HG03097 (cell line): ENCODE results near the gene SFT2D2.

Experiments used
- ATAC-seq: cut with Tn5 transposase; IDR thresholded peaks from one replicate; pipeline ENCODE4 v1.9.1; 2021; ENCODE audit not compliant: unreplicated experiment, low FRiP score

The SFT2D2 gene

DNA sequence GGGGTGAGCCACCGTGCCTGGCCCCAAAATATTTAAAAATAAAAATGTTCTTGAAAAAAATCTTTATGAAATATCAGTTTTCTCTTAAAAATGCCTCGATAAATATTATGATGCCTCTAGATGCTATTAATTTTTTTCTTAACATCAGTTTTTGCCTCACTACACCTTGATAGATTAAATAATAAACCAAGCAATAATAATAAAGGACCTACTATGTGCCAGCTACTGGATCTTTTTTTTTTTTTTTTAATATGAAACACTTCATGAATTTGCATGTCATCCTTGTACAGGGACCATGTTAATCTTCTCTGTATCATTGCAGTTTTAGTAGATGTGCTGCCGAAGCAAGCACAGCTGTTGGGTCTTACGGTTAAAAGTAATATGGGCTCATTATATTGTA lies 37.3 kb downstream of the SFT2D2 start:
- ATAC-seq, result no peak

DNA sequence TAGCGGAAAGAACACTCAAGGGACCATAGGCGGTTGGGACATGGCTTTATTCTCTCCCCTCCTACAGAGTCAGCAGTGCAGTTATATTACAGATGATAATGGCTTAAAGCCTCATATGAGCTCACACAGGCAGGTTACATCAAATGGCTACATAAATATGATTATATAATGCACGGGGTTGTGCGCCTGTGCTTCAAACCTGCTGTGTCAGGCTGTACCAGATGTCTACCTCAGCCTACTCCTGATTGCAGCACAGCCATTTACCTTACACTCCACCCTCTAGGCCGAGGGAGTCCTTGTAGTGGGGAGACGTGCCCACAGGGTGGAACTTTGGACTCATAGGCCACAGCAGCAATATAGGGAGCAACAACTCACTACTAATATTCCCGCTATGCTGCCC lies 38.5 kb downstream of the SFT2D2 start:
- no peak for ATAC-seq

DNA sequence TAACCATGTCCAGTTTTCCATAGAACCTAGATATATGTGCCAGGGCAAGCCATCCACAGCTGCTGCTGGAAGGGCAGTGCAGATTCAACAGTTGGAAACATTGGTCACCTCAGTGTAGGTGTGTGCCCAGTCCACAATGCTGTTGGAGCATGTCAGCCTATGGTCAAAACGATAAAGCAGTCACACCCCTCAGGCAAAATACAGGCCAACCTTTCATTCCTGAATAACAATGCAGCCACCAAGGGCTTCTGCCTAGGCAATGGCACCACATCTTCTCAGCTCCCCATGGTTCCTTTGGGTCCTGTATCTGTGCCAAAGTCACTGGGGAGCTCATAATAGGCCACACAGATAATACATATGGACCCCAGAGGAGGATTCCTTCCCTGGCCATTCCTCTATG lies 39.8 kb downstream of the SFT2D2 start:
- no peak for ATAC-seq

DNA sequence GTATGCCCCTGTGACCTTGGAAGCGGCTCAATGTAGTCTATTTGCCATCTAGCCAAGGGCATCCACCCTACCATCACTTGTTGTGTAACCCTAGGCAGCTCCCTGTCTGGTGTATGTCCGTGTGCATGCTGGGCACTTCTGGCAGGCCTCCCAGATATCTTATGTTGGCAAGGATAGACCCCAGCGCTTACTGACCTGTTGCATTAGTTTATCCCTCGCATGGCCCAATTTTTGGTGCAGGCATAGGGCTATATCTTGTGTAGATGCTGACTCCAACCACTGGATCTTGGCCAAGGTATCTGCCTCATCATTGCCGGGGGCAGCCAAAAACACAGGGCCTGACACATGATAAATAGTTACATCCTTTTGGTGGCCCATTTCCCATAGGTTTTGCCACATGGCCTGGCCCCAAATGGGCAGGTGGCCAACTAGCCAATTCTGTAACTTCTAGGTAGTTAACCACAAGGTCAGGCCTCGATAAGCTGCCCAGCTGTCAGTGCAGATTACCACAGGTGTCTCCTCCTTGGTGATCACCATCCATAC lies 40.9 kb downstream of the SFT2D2 start:
- ATAC-seq, result no peak

DNA sequence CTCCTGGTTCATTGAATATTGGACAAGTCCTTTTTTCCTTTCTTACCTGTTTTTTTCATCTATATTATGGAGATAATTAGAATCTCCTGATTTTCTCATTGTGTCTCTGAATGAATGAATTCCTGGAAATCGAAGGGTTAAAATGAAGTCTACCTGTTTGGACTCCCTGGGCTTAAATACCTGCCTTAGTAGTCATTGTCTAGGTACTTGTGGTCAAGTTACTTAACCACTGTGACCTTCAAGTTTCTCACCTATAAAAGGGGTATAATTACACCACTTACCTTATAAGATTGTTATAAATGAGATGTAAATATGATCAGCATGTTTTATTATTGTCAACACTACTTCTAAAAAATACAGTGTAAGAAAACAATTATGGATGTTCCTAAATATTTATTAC lies 45.8 kb downstream of the SFT2D2 start:
- ATAC-seq, result no peak

DNA sequence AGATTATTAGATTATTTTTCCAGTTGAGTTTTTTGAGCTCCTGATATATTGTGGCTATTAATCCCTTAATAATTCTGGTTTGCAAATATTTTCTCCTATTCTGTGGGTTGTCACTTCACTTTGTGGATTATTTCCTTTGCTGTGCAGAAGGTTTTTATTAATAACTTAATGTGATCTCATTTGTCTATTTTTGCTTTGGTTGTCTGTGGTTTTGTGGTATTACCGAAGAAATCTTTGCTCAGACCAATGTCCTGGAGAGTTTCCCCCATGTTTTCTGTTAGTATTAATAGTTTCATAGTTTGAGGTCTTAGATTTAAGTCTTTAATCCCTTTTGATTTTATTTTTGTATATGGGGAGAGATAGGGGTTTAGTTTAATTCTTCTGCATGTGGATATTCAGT lies 47.8 kb downstream of the SFT2D2 start:
- ATAC-seq, result no peak

DNA sequence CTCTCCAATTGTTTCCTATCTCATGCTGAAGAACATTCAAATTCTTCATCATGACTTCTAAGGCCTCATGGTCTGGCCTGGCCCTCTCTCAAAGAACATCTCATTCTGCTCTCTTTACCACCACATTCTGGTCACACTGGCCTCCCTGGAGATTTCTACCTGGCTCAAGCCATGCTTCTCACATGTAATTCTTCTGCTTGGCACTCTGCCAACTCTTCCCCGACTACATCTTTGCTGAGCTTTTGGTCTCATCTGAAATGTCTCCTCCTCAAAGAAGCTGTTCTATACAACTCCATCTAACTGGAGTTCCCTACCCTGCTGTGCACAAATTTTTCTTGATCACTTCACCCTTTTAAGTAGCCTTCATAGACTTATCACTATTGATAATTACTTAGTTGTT lies 53.4 kb downstream of the SFT2D2 start:
- ATAC-seq, result no peak

DNA sequence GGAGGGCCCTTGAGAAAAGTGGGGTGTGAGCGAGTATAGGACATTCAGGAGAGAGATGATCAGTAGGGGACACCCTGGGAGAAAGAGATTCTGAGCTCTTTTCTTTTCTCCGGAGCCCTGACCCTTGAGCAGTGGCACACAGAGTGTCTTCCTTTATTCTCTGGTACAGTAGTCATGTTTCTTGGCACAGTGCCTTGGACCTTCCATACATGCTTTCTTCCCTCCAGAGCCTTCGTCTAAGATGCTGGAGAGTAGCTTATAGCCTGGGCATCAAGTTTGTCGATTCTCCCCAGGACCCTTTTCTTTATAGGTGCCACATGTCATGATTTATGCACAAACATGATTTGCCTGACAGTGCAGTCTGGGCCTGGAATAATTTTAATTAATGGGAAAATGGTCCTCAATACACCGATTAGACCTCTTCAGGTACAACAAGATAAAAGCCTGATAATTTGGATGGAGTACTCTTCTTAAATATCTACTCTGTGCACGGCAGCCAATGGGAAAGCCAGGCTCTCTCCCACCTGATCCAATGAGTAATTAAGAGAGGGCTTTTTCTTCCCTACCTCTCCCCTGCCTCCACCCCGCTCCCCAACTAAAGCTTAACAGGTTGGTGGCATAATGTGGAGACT lies 54.6 kb downstream of the SFT2D2 start, which contains the start of gene TBX19:
Gene TBX19 (plus strand): TSS at position 582 of the 632 bp plus-strand sequence. CDS start 214 bp downstream, outside the sequence.
- no peak for ATAC-seq

DNA sequence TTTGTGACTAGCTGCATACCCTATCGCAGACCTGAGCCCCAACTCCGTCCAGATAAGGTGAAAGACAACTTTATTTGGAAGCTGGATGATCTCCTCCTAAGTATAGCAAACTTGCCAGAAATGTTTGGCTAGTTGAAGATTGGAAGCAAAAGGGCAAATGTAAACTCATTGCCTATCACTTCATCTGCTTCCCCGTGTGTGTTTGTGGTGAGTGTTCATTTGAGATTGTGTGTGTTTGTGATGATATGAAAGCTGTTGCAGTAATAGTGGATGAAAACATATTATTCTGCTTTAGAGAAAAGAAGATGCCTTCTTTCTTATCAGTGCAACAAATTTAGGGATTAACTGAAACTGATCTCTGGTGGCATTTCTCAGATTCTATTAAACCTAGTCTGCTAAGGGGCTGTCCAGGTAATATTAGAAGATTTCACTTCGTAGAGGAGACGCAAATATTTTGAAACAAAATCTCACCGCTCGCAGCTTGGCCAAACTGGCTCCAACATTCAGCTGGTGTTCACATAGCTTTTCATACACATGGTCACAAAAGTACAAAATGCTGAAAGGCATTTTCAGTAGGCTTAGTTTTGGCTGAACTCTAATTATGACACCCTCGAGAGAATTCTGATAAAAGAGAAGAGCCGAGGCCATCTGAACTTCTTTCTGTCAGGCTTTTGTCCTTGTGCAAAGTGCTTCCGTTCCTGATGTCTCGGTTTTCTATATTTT lies 56.0 kb downstream of the SFT2D2 start:
- no peak for ATAC-seq

DNA sequence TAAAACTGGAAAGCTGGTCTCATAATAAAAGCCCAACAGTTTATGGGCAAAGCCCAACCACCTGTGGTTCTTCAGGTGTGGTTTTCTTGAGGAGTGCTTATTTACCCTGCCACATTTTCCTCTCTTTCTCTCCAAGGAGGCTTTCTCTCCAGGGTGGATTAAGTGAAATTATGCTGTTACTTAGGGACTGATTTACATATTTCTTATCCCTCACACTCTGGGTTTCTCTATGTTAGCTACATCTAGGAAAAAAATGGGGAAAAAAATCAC lies 59.7 kb downstream of the SFT2D2 start:
- ATAC-seq, result no peak

DNA sequence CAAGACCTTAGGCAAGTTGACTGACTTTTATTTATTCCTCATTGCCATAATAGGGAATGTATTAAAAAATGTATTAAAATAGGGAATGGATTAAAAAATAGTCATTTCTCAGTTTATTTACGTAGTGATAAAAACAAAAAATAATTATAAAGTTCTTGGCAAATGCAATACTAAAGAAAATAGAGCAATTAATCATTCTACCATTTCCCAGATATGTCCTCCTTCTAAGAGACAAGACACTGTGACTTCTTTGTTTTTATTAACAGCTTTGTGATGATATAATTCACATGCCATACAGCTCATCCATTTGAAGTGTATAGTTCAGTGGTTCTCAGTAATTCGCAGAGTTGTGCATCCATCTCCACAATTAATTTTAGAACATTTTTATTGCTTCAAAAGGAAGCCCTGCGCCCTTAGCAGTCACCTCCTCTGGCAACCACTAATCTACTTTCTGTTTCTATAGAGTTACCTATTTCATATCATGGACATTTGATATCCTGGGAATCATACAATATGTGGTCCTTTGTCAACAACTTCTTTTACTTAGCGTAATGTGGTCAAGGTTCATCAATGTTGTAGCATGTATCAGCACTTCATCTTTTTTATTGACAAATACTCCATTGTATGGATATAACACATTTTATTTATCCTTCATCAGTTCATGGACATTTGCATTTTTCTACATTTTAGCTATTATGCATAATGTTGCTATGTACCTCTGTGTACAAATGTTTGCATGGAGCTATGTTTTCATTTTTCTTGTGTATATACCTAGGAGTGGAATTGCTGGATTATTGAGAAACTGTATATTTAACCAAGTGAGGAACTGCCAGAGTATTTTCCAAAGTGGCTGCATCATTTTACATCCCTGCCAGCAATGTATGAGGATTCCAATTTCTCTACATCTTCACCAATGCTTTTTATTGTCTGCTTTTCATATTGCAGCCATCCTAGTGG lies 60.4 kb downstream of the SFT2D2 start:
- ATAC-seq, result no peak

DNA sequence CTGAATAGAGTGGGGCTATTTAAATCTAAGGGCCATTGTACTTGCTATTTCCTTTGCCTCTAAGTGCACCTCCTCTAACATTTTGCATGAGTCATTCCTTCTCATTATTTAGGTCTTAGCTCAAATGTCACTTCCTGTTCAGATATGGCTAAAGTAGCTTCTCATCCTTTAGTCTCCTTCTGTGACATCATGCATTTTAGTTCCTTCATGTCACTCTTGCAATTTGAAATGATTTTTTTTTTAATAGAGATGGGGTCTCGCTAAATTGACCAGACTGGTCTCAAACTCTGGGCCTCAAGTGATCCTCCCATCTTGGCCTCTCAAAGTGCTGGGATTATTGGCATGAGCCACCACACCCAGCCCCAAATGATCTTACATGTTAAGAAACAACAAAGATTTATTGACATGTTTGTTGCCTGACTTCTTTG lies 61.4 kb downstream of the SFT2D2 start:
- ATAC-seq, result no peak

DNA sequence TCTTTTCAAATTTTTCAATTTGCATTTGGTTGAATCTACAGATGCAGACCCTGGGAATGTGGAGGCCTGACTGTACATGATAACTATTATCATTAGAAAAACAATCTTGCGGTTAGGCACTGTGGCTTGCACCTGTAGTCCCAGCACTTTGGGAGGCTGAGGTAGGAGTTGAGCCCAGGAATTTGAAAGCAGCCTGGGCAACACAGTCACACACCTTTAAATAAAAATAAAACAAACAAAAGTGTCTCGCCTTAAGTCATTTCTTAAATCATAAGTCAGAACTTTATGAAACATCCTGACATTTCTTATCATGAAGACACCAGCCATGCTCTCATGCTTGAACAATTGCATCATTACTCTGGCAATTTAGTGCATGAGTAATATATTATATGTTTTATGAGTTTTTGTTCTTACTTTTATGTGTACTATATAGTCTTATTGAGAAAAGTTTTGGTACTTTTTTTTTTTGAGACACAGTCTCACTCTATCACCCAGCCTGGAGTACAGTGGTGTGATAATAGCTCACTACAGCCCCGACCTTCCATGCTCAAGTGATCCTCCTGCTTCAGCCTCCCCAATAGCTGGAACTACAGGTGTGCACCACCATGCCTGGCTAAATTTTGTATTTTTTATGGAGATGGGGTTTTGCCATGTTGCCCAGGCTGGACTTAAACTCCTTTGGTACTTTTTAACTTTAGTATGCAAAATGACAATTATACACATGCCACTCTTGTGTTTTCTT lies 62.7 kb downstream of the SFT2D2 start:
- ATAC-seq, result no peak

DNA sequence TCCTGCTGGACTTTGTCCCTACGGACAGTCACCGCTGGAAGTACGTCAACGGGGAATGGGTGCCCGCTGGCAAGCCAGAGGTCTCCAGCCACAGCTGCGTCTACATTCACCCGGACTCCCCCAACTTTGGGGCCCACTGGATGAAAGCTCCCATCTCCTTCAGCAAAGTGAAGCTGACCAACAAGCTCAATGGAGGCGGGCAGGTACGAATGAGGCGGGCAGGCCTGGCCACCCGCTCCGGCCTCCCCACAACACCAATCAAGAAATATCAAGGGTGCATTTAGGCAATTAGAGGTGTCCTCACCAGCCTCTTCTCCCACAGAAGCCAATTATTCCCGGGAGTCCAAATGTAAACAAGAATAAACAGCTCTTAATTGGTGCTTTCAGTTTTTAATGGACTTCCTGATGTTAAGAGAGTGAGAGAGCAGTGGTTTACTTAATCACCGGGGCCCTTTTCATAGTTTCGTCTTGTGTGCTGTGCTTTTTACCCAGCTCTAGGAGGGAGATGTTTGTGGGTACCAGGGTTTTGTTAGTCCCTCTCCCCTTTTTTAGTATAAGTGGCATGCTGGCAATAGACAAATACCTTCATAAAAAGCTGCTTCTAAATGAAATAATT lies 65.5 kb downstream of the SFT2D2 start:
- no peak for ATAC-seq

DNA sequence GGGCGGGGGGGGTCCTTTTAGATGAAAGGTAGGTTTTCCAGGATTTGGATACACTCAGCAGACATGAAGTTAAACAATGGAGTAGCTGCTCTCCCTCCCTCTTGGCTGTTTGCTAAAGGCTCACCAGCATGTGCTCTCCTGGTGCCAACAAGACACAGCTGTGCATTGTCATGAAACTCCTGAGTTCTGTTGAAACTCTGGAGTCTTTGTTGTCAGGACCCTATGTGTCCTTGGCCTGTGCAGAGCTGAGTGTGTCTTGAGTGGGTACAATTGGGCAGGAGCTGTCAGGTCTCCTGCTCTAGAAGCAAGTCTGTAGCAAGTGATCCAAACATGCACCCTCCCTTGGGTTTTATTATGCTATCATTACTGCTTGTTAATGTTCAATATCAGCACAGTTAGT lies 67.6 kb downstream of the SFT2D2 start:
- no peak for ATAC-seq

DNA sequence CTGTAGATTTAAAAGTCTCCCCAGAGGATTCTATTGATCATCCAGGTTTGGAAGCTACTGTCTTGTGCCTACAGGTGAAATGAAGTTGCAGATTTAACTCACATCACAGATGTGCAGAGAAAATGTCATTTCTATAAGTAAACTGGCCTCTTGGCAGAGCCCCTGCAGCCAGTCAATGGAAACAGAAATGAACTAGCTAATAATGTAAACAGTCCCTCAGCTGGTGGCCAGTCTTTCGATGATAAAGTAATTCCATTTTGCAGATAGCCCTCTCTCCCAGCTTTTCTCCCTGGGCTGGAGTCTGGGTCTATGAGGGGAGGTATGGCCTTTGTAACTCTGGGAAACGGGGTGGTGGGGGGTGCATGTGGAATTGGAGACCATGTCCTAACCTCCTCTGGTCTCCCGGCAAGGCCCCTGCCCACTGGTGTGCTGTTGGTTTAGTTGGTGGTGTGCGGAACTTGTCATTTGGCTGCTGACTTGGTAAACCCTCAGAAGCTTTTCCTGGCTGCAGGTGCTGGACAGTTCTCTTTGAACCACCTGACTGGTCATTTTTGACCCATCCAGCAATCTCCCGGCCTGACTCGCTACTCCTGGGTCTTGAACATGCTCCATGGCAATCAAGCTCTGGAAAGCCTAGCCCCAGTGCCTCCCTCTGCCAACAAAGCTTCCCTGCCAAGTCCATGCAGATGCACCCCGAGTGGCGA lies 69.8 kb downstream of the SFT2D2 start:
- ATAC-seq, result no peak

DNA sequence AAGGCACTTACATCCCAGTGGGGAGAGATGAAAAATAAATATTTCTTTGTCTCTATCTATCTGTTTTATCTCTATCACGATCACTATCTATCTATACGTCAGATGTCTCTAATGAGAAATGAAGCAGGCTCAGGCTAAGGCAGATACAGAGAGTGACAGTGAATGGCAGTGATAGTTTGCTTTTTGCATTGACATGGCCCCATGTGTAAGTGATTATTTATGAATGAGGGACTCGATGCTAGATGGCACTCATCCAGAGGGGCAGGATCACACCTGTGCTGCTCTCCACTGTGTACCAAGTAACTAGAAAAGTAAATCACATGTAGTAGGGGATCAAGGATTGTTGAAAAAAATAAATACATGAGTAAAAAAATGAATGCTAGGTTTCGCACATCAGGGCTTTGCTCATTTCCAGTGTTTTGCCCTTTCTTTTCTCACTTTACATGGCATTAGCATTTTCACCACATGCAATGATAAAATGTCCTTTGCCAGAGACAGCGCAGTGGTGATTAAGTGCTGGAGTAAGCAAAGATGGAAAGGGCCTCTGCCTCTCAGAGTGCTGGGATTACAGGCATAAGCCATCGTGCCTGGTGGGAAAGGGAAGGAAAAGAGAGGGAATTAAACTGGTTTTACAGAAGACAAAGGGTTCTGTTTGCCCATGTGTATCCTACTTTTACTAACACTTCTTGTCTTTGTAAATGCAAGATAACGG lies 71.4 kb downstream of the SFT2D2 start:
- ATAC-seq, result no peak

DNA sequence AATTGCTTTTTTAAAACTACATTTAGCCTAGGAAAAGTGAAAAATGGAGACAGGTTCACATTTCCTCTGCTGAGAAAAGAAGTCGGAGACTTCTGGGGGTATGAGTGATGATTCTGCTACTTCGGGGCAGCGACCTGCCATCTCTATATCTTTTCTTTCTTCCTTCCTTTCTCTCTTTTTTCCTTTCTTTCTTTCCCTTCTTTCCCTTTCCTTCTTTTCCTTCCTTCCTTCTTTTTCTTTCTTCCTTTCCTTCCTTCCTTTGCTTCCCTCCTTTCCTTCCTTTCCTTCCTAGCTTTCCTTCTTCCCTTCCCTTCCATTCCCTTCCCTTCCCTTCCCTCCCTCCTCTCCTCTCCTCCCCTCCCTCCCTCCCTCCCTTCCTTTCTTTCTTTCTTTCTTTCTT lies 72.6 kb downstream of the SFT2D2 start:
- no peak for ATAC-seq

DNA sequence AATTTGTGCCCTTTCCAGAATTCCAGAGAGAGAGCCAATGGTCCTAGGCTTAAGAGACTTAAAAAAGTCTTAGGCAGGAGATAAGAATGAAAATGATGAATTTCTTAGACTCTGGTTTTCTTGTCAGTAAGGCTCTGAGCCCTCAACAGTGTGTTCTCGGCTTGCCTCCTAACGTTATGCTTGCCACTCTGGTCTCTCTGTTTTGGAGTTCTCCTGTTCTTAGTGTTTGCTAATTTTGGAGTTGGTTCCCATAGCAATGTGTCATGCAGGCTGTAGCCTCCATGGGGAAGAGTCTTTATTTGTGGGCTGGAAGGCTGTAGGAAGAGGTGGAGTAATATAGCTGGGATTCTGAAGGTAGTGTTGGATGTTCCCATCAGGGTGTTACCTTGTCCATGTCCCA lies 74.8 kb downstream of the SFT2D2 start:
- no peak for ATAC-seq
